NCI-H2171 (cell line): ENCODE data around the gene GPN2.

Experiments used
- DNase-seq: peaks from one replicate; lab custom pipeline; 2025; lab: John Stamatoyannopoulos, UW

GPN2 gene

GRCh38 chr1:26889551-26890466, at the start of gene GPN2:
Gene GPN2, minus strand, starts transcription at chr1:26890283. Its CDS starts 187 bp downstream, at chr1:26890096.
- peak; percentile 76 for DNase-seq

GRCh38 chr1:26938659-26939025, 48.6 kb upstream of the GPN2 start:
- no peak for DNase-seq

- DNase-seq = no peak
These were observed 48.0 kb upstream of the GPN2 start for GRCh38 chr1:26938004-26938658.

- DNase-seq = no peak
These were observed 46.7 kb upstream of the GPN2 start for GRCh38 chr1:26936823-26937222.

GRCh38 chr1:26932531-26932930, 42.4 kb upstream of the GPN2 start:
- no peak for DNase-seq

GRCh38 chr1:26923711-26924110, 33.6 kb upstream of the GPN2 start:
- DNase-seq = no peak

- DNase-seq = no peak
These were observed 32.8 kb upstream of the GPN2 start for GRCh38 chr1:26922901-26923300.

- no peak for DNase-seq
These were observed 32.3 kb upstream of the GPN2 start for GRCh38 chr1:26922431-26922729.

- peak; percentile 97 for DNase-seq
These were observed 31.7 kb upstream of the GPN2 start, which contains the start of gene NUDC for GRCh38 chr1:26921540-26922430. Gene NUDC, plus strand, starts transcription at chr1:26921743. Its CDS starts 106 bp downstream, at chr1:26921849.

- DNase-seq = no peak
These were observed 31.1 kb upstream of the GPN2 start for GRCh38 chr1:26921126-26921539.

GRCh38 chr1:26915204-26915842, 25.2 kb upstream of the GPN2 start:
- DNase-seq = no peak

GRCh38 chr1:26913754-26914619, 23.9 kb upstream of the GPN2 start, which contains the start of gene NR0B2:
Gene NR0B2, minus strand, starts transcription at chr1:26913975. Its CDS starts 35 bp downstream, at chr1:26913940.
- peak; percentile 47 for DNase-seq

- no peak for DNase-seq
These were observed 23.3 kb upstream of the GPN2 start for GRCh38 chr1:26913389-26913753.

GRCh38 chr1:26912147-26912490, 22.0 kb upstream of the GPN2 start:
- DNase-seq = no peak

GRCh38 chr1:26911399-26912146, 21.5 kb upstream of the GPN2 start:
- no peak for DNase-seq

- no peak for DNase-seq
These were observed 20.5 kb upstream of the GPN2 start for GRCh38 chr1:26910343-26911160.

- no peak for DNase-seq
These were observed 19.9 kb upstream of the GPN2 start for GRCh38 chr1:26909951-26910342.

- DNase-seq = no peak
These were observed 17.2 kb upstream of the GPN2 start for GRCh38 chr1:26907071-26907917.
